NCI-H1694 (cell line): ENCODE data around the gene TRIB2.

ENCODE experiments used
- DNase-seq: peaks from one replicate; lab custom pipeline; 2025; lab: John Stamatoyannopoulos, UW

TRIB2 gene

DNA sequence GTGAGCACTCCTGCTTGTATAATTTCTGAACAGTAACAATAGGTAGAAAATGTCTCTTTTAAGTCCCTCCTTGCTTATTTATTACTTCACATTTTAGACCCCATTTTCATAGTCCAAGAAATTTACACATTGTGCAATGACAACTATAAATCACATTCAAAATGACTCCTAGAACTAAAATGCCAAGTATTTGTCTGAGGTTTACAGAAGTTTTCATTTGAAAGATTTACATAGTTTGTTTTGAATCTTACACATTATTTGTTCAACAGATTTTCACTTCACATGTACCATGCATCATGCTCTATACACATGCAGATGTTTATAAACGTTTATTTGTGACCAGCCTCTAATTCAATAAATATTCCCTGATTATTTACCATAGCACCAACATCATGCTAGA lies 15.7 kb upstream of the TRIB2 start:
- no peak for DNase-seq

GRCh38 chr2:12701786-12702167 lies 15.0 kb upstream of the TRIB2 start:
- DNase-seq: no peak

- DNase-seq: no peak
Observed at GRCh38 chr2:12702168-12703121, 14.3 kb upstream of the TRIB2 start.

DNA sequence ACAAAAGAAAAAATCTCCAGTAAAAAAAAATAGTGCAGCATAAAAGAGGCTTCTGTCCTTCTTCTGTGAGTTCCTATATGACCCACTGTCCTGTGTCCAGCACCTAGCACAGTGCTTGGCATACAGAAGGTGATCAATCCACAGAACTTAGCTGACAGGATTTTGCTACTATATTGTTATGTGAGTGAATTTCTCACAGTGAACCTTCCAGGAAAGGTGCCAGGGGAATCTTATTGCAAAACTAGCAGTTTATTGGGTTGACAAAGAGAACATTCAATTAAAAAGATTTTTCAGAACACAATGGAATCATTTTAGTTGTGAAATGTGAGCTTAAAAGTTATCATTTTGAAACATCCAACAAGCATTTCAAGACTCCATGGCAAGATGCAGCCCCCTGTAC lies 12.4 kb upstream of the TRIB2 start:
- DNase-seq: no peak

DNA sequence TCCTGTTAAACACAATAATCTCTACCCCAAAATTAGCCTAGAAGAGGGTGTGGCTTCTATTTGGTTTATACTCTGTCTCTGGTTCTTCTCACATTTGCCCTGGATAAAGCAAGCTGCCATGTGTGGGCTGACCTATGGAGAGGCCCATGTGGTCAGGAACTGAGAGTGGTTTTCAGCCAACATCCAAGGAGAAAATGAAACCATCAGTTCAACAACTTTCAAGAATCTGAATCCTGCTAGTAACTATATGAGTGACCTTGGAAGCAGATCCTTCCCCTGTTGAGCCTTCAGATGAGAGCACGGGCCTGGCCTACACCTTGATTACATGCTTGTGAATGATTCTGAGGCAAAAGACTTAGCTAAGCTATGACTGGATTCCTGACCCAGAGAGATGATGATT lies 11.5 kb upstream of the TRIB2 start:
- DNase-seq: no peak

- no peak for DNase-seq
Observed at GRCh38 chr2:12705742-12706141, 11.0 kb upstream of the TRIB2 start.

DNA sequence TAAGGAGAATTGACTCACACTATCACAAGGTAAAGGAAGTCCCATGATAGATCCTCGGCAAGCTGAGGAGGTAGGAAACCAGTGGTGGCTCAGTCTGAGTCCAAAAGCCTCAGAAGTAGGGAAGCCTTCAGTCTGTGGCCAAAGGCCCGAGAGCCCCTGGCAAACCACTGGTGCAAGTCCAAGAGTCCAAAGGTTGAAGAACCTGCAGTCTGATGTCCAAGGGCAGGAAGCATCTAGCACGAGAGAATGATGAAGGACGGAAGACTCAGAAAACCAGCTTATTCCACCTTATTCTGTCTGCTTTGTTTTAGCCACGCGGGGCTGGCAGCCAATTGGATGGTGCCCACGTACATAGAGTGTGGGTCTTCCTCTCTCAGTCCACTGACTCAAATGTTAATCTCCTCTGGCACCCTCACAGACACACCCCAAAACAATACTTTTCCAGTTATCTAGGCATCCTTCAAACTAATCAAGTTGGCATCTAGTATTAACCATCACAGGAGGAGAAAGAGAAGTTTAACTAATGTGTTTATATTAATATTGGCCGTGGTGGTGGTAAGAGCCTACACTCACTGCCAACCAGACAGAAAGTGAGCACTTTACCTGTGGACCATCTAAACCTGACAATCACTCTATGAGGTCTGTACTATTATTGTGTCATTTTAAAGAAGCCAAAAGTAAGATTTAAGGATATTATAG lies 8.1 kb upstream of the TRIB2 start:
- DNase-seq: no peak

DNA sequence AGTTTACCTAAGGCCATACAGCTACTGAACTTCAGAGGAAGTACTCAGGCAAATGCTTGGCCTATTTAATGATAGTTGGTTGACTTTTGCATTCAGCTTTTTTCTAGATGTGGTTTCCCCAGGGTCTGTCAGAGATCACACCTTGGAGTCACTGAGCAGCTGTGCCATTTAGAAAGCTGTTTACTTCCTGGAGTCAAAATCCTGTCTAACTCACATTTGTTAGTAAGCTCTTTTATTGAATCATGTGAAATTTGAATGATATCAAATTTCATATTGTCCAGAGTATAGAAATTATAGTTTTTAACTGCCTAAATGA lies 7.6 kb upstream of the TRIB2 start:
- no peak for DNase-seq

- no peak for DNase-seq
Observed at GRCh38 chr2:12710301-12710700, 6.4 kb upstream of the TRIB2 start.

DNA sequence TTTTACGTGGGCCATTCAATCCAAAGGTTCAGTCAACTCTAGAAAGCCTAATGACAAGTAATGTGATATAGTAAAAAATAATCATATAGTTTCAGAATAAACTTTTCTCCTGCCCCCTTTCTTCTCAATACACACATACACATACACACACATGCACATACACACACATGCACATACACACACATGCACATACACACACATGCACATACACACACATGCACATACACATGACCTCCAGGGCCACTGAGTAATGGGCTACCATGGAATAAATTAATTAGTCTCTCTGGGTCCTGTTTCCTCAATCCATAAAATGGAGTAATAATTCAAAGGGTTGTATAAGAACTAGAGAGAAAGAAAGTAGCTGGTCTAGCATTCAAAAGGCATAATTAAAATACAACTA lies 5.4 kb upstream of the TRIB2 start:
- DNase-seq: no peak

GRCh38 chr2:12712881-12713280 lies 3.9 kb upstream of the TRIB2 start:
- no peak for DNase-seq

DNA sequence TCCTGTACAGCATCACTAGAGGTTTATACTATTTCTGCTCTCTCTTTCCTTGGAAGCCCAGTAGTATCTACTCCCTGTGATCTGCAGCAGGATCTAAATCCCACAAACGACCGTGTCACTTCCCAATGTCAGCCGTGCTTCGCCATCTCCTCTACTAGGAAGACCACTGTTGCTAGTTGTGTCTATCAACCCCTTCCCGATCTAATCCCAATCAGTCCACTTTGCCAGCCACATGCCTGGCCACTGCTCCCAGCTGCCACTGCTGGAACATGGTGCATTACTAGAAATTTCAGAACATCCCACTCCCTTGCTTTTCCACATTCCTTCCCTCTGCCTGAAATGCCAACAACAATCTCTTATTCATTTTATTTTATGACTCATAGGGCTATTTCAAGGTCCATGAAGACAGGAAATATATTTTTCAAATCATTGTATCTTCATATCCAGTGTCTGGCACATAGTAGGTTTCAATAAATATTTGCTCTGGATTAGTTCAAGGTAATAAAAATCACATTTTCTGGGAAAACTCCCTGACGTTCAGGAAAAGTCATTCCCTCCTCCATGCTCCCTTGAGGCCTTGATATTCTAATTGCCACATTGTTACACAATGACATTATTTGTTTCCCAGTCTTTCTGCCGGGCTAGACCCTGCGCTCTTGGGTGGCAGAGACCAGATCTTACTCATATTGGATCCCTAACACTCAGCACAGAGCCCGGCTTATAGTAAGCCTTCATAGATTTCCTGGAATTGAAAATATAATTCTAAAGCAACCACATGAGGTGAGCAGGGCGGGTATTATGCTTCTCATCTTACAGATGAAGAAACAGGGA lies 2.1 kb upstream of the TRIB2 start:
- no peak for DNase-seq

GRCh38 chr2:12715258-12716031 lies 1.3 kb upstream of the TRIB2 start:
- no peak for DNase-seq

DNA sequence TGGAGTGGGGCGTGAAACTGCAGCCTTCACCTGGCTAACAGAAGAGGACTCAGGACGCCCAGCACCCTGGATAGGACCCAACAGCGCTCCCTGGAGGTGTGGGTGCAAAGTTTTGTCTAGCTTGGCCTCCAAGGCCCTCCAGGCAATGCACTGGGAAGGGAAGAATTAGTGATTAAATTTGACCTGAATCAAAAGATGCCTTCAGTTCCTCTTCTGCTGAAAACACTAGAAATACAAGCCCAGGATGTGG lies 779 bp upstream of the TRIB2 start:
- DNase-seq: peak; percentile 83

GRCh38 chr2:12717191-12718014 lies 667 bp downstream of the TRIB2 start:
- DNase-seq: peak; percentile 44

GRCh38 chr2:12718015-12718671 lies 1.4 kb downstream of the TRIB2 start:
- peak; percentile 55 for DNase-seq

GRCh38 chr2:12718711-12719399 lies 2.1 kb downstream of the TRIB2 start:
- DNase-seq: no peak

- no peak for DNase-seq
Observed at GRCh38 chr2:12719400-12720277, 2.9 kb downstream of the TRIB2 start.

DNA sequence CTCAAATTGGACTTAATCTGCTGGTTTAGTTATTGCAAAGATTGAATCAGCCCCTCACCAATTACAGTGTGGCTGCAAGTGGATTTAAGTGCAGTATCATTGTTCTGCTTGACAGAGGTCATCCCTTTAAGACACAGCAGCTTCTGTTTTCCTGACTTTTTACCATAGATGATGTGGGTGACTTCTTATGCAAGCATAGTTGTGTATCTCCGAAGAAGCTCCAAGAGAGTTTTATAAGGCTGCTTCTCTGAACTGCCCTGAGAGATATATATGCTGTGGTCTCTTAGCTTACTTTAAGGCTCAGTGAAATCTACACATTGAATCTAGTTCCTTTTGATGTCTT lies 3.5 kb downstream of the TRIB2 start:
- no peak for DNase-seq
